Prostate gland (tissue), 2 donors: Measurements from ENCODE around the gene TP53INP2.

Experiments
- CTCF ChIP-seq, 4 experiments: fragments of 200-600 bp in 2 of 4; fragments of 450-650 bp in 2 of 4; sonication (generic) in 2 of 4; IDR thresholded peaks; 1 replicate in 3 of 4; 2 replicates in 1 of 4; pipeline ENCODE4 v1.5.1; 2016 to 2019; ENCODE audit warnings: antibody characterized with exemption in 4 of 4, mild to moderate bottlenecking in 2 of 4, moderate library complexity in 2 of 4
- POLR2AphosphoS5 ChIP-seq: sonication (generic); formaldehyde crosslinking; IDR thresholded peaks from one replicate; pipeline ENCODE4 v1.6.1; 2017; ENCODE audit warnings: antibody characterized with exemption

DNA sequence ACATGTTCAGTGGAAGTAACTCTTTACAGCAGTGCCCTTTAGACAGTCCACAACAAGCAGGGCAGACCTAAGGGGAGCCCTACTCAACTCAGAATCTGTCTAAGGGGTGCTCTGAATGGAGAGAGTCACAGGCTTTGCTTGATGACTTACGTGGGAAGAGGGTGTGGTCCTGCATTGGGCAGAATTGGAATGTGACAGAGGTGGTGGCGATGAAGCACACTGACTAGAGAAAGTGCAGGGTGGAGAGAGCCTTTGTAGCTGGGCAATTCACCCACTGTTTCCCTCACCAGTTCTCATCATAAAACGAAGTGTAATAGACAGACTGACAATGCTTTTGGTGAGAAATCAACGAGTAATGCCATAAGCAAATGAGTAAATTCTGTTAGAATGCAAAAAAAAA lies 11.2 kb downstream of the TP53INP2 start:
- TF ChIP-seq CTCF (IDR thresholded peaks at IDR 0.05) (no peak), POLR2AphosphoS5 (no peak)
